ENCODE results near the gene RASGEF1B. TPM values are rescaled to one million over a fixed set of nuclear protein-coding genes. Genes with fewer than 3 reads are reported as not detected.

Gene RASGEF1B
- total RNA-seq, 1 donor from 2014 or later: 1.0 TPM

- TF ChIP-seq CTCF (conservative IDR thresholded peaks at IDR 0.05; ENCODE audit: low read depth, low read length): no peak
- no peak for DNase-seq (ENCODE audit: low read depth)
- no peak overlapping the region for H3K4me3 ChIP-seq (ENCODE audit: low read depth, low read length)
Measured at GRCh38 chr4:81389720-81390119, 82.0 kb downstream of the RASGEF1B start.

GRCh38 chr4:81380437-81380836, 91.3 kb downstream of the RASGEF1B start:
- H3K4me3 ChIP-seq (ENCODE audit: low read depth, low read length): no peak overlapping the region
- DNase-seq (ENCODE audit: low read depth): no peak
- no peak for TF ChIP-seq CTCF (conservative IDR thresholded peaks at IDR 0.05; ENCODE audit: low read depth, low read length)

- TF ChIP-seq CTCF (conservative IDR thresholded peaks at IDR 0.05; ENCODE audit: low read depth, low read length): no peak
- H3K4me3 ChIP-seq (ENCODE audit: low read depth, low read length): no peak overlapping the region
- DNase-seq (ENCODE audit: low read depth): no peak
Measured at GRCh38 chr4:81378386-81378785, 93.3 kb downstream of the RASGEF1B start.

GRCh38 chr4:81377191-81377590, 94.5 kb downstream of the RASGEF1B start:
- no peak for TF ChIP-seq CTCF (conservative IDR thresholded peaks at IDR 0.05; ENCODE audit: low read depth, low read length)
- DNase-seq (ENCODE audit: low read depth): no peak
- H3K4me3 ChIP-seq (ENCODE audit: low read depth, low read length): no peak overlapping the region

GRCh38 chr4:81376720-81377119, 95.0 kb downstream of the RASGEF1B start:
- DNase-seq (ENCODE audit: low read depth): no peak
- no peak overlapping the region for H3K4me3 ChIP-seq (ENCODE audit: low read depth, low read length)
- no peak for TF ChIP-seq CTCF (conservative IDR thresholded peaks at IDR 0.05; ENCODE audit: low read depth, low read length)

Data from epithelial cell of proximal tubule (primary cell).